ENCODE measurements around the gene PRKN.

DNA sequence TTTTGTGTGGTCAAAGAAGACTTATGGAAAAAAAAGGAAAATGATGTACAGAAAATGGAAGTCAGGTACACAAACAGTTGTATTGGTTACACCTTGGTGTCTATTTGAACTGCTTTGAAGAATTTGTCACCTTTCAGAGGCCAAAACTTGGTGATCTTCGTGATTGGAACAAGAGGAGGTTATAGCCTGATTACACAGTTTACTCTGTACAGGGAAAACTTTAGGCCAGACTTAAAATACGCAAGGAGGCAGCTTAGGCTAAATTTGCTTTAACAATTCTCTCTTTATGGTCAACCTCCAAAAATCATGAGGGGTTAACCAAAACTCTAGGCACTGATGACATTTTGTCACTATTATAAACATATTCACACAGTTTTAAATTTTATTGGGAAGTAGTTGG is 353.7 kb downstream of the PRKN start:
- TF ChIP-seq, protein P1, sequence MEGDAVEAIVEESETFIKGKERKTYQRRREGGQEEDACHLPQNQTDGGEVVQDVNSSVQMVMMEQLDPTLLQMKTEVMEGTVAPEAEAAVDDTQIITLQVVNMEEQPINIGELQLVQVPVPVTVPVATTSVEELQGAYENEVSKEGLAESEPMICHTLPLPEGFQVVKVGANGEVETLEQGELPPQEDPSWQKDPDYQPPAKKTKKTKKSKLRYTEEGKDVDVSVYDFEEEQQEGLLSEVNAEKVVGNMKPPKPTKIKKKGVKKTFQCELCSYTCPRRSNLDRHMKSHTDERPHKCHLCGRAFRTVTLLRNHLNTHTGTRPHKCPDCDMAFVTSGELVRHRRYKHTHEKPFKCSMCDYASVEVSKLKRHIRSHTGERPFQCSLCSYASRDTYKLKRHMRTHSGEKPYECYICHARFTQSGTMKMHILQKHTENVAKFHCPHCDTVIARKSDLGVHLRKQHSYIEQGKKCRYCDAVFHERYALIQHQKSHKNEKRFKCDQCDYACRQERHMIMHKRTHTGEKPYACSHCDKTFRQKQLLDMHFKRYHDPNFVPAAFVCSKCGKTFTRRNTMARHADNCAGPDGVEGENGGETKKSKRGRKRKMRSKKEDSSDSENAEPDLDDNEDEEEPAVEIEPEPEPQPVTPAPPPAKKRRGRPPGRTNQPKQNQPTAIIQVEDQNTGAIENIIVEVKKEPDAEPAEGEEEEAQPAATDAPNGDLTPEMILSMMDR (IDR thresholded peaks at IDR 0.05): no peak
- no peak for TF ChIP-seq ZFX (IDR thresholded peaks at IDR 0.05; ENCODE audit: borderline replicate concordance)

Data from 22Rv1 (cell line).